Measurements from ENCODE around the gene SYCP2. TPM values are rescaled to one million over a fixed set of nuclear protein-coding genes. Genes with fewer than 3 reads are reported as not detected.

The SYCP2 gene
- total and polyA plus RNA-seq, 2 donors (not counting 1 experiment from before 2014, with no cell fraction given): 0.77 to 1.2 TPM

- Histone ChIP-seq H3K36me3 (ENCODE audit: control insufficient read depth, insufficient read depth, low read length) (no peaks in the 10 kb centered on the region), H3K9ac (ENCODE audit: insufficient read depth, low read length) (no peak overlapping the region), H3K4me3 (replicated peaks in 1 of 4; ENCODE audit: control extremely low read depth in 1 of 4, insufficient read depth in 1 of 4, low read depth in 3 of 4, low read length in 4 of 4) (no peak overlapping the region), H3K27me3 (ENCODE audit: control insufficient read depth, insufficient read depth, low read length) (no peaks in the 10 kb centered on the region), H3K27ac (ENCODE audit: insufficient read depth, low read length) (no peak overlapping the region), H3K4me2 (ENCODE audit: extremely low read depth, insufficient read depth, low read length) (no peak overlapping the region), H3K9me3 (ENCODE audit: control insufficient read depth, insufficient read depth, low read depth, low read length) (no peaks in the 10 kb centered on the region), H3K4me1 (ENCODE audit: control insufficient read depth, extremely low read depth, insufficient read depth, low read length) (no peaks in the 10 kb centered on the region), H4K20me1 (ENCODE audit: control insufficient read depth, extremely low read depth, insufficient read depth, low read length) (no peaks in the 10 kb centered on the region), H2AFZ (ENCODE audit: low read length) (no peak overlapping the region), H3K79me2 (ENCODE audit: control insufficient read depth, insufficient read depth, low read length) (no peaks in the 10 kb centered on the region)
- TF ChIP-seq EZH2 (IDR thresholded peaks at IDR 0.05; ENCODE audit: low read length, missing control alignments) (no peak), CTCF (conservative IDR thresholded peaks at IDR 0.05 in 1 of 2, IDR thresholded peaks at IDR 0.05 in 1 of 2; ENCODE audit: low read depth in 1 of 2, low read length in 2 of 2) (no peak)
- DNase-seq (ENCODE audit: low read depth in 2 of 2): no peak
Measured at GRCh38 chr20:59948212-59948611, 14.8 kb upstream of the SYCP2 start.

GRCh38 chr20:59947376-59947775 lies 13.9 kb upstream of the SYCP2 start:
- DNase-seq (ENCODE audit: low read depth in 2 of 2): no peak
- Histone ChIP-seq H4K20me1 (ENCODE audit: control insufficient read depth, extremely low read depth, insufficient read depth, low read length) (no peaks in the 10 kb centered on the region), H3K9me3 (ENCODE audit: control insufficient read depth, insufficient read depth, low read depth, low read length) (no peaks in the 10 kb centered on the region), H3K27ac (ENCODE audit: insufficient read depth, low read length) (no peak overlapping the region), H3K4me3 (replicated peaks in 1 of 4; ENCODE audit: control extremely low read depth in 1 of 4, insufficient read depth in 1 of 4, low read depth in 3 of 4, low read length in 4 of 4) (no peak overlapping the region), H3K27me3 (ENCODE audit: control insufficient read depth, insufficient read depth, low read length) (no peaks in the 10 kb centered on the region), H2AFZ (ENCODE audit: low read length) (no peak overlapping the region), H3K36me3 (ENCODE audit: control insufficient read depth, insufficient read depth, low read length) (no peaks in the 10 kb centered on the region), H3K4me2 (ENCODE audit: extremely low read depth, insufficient read depth, low read length) (no peak overlapping the region), H3K4me1 (ENCODE audit: control insufficient read depth, extremely low read depth, insufficient read depth, low read length) (no peaks in the 10 kb centered on the region), H3K9ac (ENCODE audit: insufficient read depth, low read length) (no peak overlapping the region), H3K79me2 (ENCODE audit: control insufficient read depth, insufficient read depth, low read length) (no peaks in the 10 kb centered on the region)
- TF ChIP-seq EZH2 (IDR thresholded peaks at IDR 0.05; ENCODE audit: low read length, missing control alignments): no peak
- no peak for TF ChIP-seq CTCF (conservative IDR thresholded peaks at IDR 0.05 in 1 of 2, IDR thresholded peaks at IDR 0.05 in 1 of 2; ENCODE audit: low read depth in 1 of 2, low read length in 2 of 2)

GRCh38 chr20:59945731-59946130 lies 12.3 kb upstream of the SYCP2 start:
- H2AFZ ChIP-seq (ENCODE audit: low read length): no peak overlapping the region
- DNase-seq (ENCODE audit: low read depth in 2 of 2): no peak

More at GRCh38 chr20:59945731-59946130, 12.3 kb upstream of the SYCP2 start:
- no peaks in the 10 kb centered on the region for H4K20me1 ChIP-seq (ENCODE audit: control insufficient read depth, extremely low read depth, insufficient read depth, low read length)
- no peak overlapping the region for H3K27ac ChIP-seq (ENCODE audit: insufficient read depth, low read length)
- H3K4me1 ChIP-seq (ENCODE audit: control insufficient read depth, extremely low read depth, insufficient read depth, low read length): peaks cover 3% of the 10 kb centered on the region
- TF ChIP-seq EZH2 (IDR thresholded peaks at IDR 0.05; ENCODE audit: low read length, missing control alignments): no peak
- TF ChIP-seq CTCF (conservative IDR thresholded peaks at IDR 0.05 in 1 of 2, IDR thresholded peaks at IDR 0.05 in 1 of 2; ENCODE audit: low read depth in 1 of 2, low read length in 2 of 2): no peak
- H3K79me2 ChIP-seq (ENCODE audit: control insufficient read depth, insufficient read depth, low read length): no peaks in the 10 kb centered on the region
- H3K9ac ChIP-seq (ENCODE audit: insufficient read depth, low read length): no peak overlapping the region
- no peaks in the 10 kb centered on the region for H3K36me3 ChIP-seq (ENCODE audit: control insufficient read depth, insufficient read depth, low read length)
- no peaks in the 10 kb centered on the region for H3K9me3 ChIP-seq (ENCODE audit: control insufficient read depth, insufficient read depth, low read depth, low read length)
- peak overlapping the region; percentile 33 for H3K4me2 ChIP-seq (ENCODE audit: extremely low read depth, insufficient read depth, low read length)
- no peaks in the 10 kb centered on the region for H3K27me3 ChIP-seq (ENCODE audit: control insufficient read depth, insufficient read depth, low read length)
- no peak overlapping the region for H3K4me3 ChIP-seq (replicated peaks in 1 of 4; ENCODE audit: control extremely low read depth in 1 of 4, insufficient read depth in 1 of 4, low read depth in 3 of 4, low read length in 4 of 4)

Data from fibroblast of lung (primary cell).